ENCODE results near the gene LFNG.
A peak's percentile ranks its signal among the peaks of the same experiment; 100 is the strongest.

Gene LFNG, protein sequence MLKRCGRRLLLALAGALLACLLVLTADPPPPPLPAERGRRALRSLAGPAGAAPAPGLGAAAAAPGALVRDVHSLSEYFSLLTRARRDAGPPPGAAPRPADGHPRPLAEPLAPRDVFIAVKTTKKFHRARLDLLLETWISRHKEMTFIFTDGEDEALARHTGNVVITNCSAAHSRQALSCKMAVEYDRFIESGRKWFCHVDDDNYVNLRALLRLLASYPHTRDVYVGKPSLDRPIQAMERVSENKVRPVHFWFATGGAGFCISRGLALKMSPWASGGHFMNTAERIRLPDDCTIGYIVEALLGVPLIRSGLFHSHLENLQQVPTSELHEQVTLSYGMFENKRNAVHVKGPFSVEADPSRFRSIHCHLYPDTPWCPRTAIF

DNA sequence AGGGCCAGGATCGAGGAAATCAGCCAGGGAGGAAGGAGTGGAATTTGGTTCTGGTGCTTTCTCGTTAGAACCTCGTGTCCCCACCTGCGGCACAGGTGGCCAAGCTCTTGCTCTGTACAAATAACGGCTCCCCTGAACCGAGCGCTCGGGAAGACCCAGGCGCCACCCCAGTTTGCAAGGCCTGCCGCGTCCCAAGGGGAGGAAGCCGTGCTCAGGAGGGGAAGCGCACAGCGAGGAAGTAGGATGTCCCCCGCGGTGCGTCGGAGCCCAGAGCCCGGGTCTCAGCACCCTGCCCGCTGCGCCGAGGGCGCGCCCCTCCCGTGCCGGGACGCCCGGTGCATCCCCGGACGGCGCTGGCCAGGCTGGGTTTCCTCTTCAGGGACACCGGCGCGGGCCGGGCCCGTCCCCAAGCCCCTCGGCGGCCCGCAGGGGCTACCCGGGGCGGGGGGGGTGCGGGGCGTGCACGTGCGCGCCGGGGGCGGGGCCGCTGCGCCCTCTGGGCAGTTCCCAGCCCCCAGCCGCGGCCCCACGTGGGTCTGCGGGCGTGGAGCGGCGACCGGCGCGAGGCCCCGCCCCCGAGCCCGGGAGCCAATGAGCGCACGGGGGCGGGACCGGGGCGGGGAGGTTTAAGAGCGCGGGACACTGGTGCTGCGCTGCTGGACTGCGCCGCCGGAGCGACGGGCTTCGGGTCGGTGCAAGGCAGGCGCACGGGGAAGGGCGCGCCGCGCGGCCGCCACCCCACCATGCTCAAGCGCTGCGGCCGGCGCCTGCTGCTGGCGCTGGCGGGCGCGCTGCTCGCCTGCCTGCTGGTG is at the start of gene LFNG:
LFNG (plus strand) TSS at position 656 of the 812 bp plus-strand sequence; CDS start at position 744, 88 bp downstream.
- peak; percentile 91 for DNase-seq

DNA sequence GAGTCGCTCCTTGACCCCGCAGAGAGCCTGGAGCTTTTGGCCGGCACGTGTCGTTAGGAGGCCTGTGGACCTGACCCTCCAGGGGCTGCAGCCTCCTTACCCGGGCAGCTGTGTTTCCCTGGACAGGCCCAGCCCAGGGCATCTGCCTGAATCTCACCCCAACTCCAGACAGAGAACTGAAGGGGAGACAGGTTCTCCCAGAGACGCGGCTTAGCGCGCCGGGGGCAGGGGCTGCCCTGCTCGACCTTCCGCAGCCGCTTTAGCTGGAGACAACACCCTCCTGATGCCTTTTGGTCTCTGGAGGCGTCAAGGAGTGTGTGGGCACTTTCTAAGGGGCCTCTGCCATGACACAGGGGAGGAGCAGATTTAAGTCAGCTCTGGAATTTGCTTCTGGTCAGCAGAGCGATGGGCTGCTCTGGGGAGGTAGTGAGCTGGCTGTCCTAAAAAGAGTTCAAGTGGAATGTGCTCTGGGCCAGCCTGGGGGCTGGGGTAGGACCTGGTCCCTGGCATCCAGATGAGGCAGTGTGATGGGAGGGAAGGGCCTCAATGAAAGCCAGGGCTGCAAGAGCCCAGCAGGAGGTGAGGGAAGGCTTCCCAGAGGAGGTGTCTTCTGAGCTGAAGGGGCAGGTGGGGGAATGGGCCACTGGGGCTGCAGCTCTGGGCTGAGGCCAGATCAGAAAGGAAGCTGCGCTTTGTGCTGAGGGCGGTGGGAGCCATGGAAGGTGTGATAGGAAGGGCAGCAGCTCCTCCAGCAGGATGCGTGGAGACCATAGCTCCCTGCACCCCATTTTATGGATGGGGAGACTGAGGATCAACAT is 49.2 kb upstream of the LFNG start:
- no peak for DNase-seq

DNA sequence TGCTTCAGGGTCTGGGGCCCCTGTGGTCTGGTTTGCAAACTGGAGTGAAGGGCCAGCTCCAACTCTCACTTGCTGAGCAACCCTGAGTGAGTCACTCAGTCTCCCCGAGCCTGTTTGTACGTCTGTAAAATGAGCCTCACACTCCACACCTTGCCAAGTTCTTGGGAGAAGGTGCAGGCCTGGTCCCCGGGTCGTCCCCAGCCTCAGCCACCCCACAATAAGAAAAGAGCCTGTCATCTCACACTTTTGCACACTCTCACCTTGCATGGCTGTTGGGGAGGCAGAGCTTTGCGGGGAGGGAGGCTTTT is 48.6 kb upstream of the LFNG start:
- DNase-seq, result peak; percentile 44

DNA sequence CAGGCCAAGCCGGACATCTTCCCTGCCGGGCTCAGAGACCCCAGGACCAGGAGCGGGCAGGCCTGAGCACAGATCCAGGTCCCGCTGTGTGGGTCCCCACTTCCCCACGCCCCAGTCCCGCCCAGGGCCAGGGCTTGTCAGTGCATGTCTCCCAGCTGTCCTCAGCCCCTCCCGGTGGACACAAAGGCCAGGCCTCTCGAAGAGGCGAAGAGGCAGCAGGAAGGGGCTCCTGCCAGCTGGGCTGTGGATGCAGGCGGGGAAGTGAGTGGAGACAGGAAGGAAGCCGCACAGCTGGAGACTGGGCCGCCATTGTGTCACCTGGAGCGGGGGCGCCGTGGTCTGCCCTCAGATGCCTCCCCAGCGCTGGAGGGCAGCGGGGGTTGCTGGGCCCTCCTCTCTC is 48.2 kb upstream of the LFNG start:
- DNase-seq, result no peak

DNA sequence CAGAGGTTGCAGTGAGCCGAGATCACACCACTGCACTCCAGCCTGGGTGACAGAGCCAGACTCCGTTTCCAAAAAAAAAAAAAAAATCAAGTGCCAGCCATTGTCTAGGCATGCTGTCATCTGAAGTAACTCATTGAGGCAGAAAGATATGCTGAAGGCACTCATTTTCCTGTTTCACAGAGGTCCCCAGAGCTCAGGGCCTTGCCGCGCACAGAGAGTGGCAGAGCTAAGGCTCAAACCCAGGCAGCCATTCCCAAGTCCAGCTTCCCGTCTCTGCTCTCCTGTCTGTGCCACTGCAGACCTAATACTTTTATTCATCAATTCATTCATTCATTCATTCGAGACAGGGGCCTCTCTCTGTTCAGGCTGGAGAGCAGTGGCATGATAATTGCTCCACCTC is 46.8 kb upstream of the LFNG start:
- DNase-seq, result no peak

DNA sequence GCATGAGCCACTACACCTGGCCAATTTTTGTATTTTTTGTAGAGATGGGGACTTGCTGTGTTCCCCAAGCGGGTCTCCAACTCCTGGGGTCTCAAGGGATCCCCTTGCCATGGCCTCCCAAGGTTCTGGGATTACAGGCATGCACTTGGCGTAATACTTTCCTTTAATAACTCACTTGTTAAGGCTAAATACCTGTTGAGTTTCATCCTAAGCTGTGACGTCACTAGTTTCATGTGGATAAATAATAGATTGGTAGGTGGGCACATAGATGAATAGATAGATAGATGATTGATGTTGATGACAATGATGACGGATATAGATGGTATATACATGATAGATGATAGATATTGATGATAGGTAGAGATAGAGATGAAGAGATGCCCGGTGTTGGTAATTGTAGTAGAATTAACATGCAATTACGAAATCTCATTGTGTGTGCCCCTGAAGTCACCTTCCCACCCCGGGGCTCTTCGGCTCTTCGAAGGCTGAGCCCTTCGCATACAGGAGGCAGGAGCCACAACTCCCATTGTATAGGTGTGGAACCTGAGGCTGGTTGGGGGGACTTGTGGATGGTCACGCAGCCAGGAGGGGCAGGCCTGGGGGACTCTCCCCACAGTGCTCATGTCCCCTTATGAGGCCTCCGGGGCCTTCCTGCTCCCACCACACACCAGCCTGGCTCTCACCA is 45.9 kb upstream of the LFNG start:
- no peak for DNase-seq

DNA sequence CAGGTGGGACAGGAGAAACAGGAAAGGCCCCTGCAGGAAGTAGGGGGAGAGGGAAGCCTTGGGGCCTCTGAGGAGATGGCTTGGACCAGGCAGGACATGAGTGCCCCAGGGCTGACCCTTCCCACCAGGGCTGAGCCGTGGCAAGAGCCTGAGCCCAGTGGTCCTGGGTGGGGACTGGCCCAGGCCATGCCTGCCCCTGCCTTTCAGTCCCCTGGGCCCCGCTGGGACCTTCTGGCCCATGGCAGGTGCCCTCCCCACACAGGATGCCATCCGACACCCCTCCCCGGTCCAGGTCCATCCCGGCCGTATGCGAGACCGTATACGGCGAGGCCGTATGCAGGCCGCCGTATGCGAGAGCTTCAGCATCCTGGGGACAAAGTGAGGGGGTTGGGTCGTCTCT is 45.4 kb upstream of the LFNG start:
- no peak for DNase-seq

DNA sequence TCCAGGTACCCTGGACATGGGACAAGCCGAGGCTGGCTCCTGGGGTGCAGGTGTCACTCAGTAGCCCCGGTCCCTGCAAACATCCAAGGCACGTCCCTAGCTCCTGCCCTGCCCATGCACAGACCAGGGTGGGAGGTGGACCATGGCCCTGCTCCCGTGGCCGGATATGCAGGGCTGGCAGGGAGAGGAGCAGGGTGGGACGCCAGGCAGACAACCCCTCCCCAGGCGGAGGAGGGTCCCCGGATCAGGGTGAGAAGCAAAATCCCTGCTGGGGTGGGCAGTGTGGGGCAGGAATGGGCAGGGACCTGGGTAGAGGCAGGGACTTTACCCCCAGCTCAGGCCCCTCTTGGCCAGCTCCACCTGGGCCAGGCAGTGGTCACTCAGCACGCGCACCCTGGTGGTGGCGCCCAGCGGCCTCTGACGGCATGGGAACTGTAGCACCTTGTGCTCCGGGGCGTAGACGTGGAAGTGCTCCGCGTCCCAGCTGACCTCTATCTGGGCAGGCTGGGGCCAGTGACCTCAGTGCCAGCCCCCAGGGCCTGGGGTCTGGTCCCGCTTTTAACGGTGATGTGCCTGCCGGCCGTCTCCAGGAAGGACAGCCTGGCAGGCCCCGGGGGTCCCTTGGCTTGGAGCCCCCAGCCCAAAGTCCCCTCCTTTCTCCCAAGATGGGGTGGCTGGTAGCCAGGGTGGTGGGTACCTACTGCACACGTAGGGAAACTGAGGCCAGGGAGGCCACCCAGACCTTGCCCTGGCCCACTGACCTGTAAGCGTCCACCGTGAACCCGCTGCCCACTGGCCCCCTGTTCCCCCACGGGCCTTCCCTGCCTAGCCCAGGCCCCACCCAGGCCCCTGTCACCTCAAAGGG is 44.5 kb upstream of the LFNG start:
- DNase-seq, result no peak

DNA sequence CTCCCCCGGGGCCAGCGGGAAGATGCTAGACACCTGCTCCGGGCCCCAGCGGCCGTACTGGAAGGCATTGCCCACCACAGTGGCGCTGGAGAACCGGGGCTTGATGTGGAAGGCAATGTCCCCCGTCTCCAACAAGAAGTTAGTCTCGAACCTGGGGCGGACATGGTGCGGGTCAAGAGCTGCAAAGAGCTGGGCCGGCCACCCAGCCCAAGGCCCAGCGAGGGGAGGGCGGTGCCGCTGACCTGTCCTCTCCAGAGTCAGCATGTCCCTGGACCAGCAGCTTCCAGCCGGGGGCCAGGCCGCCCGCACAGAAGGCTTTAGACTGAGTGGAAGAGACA is 43.9 kb upstream of the LFNG start:
- DNase-seq, result no peak

DNA sequence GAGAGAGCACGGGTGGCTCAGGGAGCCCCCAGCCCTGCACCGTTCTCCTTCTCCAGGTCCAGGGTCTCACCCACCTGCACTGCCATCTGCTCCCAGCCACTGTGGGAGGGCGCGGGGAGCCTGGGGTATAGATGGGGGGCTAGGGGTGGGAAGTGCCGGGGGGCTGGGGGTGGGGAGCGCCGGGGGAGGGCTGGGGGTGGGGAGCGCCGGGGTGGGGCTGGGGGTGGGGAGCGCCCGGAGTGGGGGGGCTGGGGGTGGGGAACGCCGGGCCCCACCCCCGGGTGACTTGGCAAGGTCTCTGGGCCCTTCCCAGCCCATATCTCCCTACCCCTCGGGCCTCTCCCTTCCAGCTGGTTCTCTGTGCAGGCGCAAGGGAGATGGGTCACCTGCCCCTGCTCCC is 43.3 kb upstream of the LFNG start, which contains the start of gene GRIFIN:
GRIFIN (minus strand) TSS at position 101 of the 400 bp plus-strand sequence; CDS start at position 86, 15 bp downstream.
- no peak for DNase-seq

DNA sequence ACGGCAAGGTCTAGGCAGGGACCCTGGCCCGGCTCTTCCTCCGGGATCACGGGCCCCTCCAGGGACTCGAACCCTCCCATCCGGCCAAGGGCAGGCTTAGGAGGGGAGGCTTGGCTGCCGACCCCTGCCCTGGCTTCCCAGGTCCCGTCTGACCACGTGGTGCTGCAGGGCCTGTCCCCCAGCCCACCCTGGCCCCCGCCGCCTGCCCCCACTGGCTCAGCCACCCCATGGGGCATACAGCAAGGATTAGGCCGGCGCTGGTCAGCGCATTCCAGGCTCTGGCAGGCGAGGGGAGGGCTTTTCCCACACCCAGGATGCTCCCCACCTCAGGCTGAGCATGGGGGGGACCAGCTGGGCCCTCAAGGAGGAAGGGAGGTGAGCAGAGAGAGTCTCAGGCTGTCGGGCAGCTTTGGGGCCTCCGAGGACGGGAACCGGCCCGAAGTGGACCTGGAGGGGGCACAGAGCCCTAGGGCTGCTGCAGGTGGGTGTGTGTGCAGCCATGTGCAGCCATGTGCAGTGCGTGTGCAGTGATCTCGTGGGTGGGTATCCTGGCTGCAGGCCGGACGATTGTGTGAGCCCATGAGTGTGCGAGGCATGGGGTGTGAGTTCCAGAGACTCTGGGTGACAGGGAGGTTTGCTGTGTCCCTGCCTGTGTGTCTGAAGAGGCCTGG is 42.7 kb upstream of the LFNG start:
- no peak for DNase-seq

DNA sequence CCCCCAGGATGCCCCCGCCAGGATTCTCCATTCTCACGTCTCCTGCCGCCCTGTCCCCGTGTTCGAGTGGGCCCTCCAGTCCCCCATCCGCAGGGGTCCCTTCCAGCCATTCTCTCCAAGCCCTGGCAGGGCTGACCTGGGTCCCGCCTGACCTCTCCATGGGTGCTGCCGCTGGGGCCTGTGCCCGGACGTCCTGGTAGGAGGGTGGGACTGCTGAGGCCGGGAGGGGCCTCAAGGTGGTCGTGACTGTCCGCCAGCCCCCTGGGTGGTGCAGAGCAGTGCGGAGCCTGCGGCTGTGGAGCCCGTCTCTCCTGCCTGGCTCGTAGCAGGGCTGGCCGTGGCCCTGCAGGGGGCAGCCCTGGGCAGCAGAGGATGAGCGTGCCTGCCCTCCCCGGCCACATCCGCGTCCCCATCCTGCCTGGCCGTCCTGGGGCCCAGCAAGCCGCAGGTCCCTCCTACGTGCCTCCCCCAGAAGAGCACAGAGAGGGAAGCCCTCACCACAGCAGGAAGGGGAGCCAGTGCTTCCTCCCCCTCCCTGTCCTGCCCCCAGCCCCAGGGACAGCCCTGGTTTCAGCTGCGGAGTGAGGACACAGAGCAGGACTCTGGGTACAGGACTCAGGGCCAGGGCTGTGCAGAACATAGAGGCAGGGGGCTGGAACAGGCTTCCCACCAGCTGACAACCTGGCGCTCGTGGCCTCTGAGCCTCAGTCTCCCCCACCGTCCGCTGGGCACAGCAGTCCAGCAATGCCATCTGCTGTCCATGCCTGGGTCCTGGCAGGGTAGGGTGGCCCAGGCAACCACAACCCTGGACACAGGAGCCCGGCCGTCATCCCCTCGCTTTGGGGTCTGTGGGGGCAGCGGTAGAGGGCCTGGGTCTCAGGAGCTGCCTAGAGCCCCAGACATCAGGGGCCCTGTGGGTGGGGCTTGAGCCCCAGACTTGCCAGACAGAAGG is 41.9 kb upstream of the LFNG start:
- peak; percentile 56 for DNase-seq

DNA sequence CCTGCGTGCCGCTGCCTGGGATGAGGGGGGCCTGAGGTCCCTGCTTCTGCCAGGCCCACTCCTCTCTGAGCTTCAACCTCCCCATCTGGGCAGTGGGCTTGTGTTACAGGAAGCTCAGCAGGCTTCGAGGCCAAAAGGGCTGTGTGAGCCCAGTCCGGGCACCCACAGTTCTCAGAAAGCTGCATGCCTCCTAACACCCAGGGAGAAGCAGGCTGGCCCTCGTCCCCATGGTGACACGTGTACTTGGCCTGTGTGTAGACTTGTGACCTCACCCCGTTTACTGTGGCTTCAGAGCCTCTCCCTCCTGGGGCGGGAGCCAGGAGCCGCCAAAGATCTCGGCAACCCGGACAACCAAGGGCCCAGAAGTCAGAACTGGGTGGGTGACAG is 41.2 kb upstream of the LFNG start:
- DNase-seq, result peak; percentile 32

DNA sequence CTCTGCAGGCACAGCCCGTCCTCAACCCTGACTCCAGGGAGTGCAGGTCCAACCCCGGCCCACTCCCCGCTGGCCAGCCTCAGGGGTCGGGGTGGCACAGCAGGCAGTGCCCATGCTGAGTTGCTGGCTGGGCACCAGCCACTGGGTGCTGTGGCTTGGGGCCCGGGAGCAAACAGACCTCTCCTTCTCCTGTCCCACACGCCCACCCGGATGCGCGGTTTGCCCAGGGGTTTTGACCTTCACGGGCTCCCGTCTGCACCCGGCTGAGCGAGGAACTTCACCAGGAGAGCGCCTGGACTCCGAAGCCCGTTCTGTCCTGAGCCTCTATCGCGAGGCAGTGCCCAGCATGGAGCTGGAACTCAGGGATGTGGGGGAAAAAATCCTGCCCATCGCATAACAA is 40.8 kb upstream of the LFNG start:
- DNase-seq, result no peak

DNA sequence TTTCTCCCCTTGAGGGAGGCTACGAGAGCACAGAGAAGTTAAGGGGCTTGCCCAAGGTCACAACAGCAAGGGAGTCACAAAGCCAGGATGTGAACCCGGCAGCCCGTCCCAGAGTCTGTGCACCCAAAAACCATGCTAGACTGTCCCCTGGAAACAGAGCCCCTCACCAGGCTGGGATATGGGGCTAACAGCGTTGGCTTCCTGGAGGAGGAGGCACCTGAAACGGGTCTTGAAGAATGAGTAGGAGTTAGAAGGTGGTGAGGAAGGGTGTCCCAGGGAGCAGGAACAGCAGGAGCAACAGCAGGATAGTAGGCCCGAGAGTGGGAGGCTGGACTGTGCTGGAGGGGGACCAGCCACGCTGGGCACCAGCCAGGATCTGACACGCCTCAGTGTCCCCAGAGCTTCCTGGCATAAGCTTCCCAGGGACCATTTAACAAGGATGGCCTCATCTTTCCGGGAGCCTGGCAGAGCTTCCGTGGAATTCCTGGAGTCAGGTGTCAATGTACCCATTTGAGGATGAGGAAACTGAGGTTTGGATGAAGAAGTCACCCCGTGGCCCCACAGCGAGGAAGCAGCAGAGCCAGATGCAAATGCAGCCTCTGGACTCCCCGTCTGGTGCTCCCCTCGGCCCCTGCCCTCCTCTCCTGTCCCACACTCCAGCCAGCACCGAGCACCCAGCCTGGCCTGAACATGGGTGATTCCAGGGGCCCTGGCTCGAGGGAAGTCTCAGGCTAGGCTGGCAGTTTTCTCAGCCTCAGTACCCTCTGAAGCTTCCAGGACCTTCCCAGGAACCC is 40.1 kb upstream of the LFNG start:
- no peak for DNase-seq

DNA sequence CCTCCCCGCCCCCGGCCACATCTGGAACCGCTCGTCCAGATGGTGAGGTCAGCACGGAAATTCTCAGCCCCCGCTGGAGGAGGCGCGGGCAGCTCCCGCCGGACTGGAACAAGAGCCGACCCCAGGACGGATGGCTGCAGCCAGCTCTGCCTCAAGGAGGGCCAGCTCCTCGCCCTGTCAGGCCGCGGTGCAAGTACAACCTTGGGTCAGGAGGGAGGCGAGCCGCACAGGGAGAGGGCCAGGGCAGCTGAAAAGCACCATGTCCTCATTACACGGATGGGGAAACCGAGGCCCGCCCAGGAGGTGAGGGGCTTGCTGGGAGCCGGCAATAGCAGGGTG is 39.5 kb upstream of the LFNG start:
- no peak for DNase-seq

DNA sequence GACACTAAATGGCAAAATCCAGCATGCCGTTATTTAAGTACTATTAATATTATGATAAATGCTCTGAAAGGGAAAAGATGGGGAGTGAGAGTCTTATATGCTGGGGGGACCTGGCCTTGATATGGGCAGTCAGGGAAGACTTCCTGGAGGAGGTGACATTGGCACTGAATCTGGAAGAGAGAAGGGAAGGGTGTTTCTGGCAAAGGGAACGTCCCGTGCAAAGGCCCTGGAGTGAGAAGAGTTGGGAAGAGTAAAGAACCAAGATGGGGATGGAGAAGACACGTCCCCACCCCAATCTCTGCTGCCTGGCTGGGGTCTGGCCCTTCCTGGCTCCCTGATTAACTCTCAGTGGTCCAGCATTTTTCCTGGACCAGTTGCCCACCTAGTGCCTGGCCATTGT is 38.4 kb upstream of the LFNG start:
- DNase-seq, result no peak

DNA sequence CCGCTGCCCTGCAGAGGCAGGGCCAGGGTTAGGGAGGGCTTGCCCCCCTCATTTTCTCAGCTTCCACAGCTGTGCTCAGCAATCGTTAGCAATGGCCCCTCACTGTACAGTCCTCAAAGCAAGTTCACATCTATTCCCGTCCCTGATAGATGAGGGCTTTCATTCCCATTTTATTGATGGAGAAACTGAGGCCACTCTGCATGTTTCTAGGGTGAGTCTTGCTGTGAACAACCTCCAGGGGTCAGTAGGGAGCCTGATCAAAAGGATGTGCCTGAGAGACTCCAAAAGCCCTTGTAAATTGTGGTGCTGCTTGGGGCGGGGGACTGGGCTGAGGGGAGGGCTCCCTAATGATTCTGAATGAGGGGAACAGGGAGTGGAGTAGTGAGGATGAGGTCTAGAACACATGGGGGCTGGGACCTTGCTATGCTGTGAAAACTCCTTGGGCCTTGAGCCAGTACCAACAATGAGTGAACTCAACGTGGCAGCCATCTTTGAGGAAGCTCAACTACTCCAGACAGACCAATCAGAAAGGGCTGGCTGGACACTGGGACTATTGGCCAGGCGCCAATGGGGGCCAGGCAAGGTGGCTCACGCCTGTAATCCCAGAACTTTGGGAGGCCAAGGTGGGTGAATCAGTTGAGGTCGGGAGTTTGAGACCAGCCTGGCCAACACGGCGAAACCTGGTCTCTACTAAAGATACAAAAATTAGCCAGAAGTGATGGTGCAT is 36.7 kb upstream of the LFNG start:
- no peak for DNase-seq

DNA sequence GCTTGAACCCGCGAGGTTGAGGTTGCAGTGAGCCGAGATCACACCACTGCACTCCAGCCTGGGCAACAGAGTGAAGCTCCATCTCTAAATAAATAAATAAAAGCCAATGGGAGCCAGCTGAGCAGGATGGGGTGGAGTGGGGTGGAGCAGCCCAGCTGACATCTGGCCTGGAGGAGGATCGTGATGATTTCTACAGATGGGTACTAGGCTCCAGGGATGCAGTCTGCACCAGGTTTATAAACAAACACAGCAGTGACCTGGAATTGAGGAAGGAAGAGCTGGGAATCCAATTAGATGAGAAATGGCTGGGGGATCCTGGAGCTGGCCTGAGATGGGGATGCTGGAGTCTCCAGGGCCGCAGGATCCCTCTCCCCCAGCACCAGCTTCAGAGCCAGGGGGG is 36.1 kb upstream of the LFNG start:
- DNase-seq, result no peak
